HL-60 (cell line): ENCODE measurements around the gene GALNT12.

Experiments used
- POLR2AphosphoS5 ChIP-seq: IDR thresholded peaks from 2 replicates; pipeline ENCODE4 v1.6.1; 2012; ENCODE audit warnings: low read depth
- SPI1 ChIP-seq: IDR thresholded peaks from 2 replicates; pipeline ENCODE4 v1.6.1; 2012; ENCODE audit warnings: low read depth, mild to moderate bottlenecking, borderline replicate concordance
- TF ChIP-seq, protein P1 (sequence below): IDR thresholded peaks from one replicate; pipeline ENCODE4 v1.5.1; 2011; ENCODE audit warnings: low read length, control low read depth, inconsistent platforms; ENCODE audit not compliant: insufficient read depth

DNA sequence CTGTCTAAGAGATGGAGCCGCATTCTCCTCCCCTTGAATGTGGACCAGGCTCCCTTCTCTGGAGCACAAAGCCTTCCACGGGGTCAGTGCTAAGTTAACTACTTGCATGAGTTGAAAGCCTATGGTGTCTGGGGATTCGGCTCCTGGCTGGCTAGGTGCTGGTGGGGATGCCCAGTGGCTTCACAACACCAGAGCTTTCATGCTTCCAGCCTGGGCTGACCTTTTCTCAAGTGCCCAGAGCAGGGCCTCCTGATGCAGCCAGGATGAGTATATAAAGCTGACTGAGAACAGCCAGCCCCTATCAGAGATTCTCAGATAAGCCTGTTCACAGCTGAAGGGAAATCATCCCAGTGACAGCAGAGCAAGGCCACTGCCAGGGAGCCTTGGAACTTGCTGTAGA, 11.8 kb downstream of the GALNT12 start:
- TF ChIP-seq, protein P1, sequence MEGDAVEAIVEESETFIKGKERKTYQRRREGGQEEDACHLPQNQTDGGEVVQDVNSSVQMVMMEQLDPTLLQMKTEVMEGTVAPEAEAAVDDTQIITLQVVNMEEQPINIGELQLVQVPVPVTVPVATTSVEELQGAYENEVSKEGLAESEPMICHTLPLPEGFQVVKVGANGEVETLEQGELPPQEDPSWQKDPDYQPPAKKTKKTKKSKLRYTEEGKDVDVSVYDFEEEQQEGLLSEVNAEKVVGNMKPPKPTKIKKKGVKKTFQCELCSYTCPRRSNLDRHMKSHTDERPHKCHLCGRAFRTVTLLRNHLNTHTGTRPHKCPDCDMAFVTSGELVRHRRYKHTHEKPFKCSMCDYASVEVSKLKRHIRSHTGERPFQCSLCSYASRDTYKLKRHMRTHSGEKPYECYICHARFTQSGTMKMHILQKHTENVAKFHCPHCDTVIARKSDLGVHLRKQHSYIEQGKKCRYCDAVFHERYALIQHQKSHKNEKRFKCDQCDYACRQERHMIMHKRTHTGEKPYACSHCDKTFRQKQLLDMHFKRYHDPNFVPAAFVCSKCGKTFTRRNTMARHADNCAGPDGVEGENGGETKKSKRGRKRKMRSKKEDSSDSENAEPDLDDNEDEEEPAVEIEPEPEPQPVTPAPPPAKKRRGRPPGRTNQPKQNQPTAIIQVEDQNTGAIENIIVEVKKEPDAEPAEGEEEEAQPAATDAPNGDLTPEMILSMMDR, result no peak
- TF ChIP-seq POLR2AphosphoS5 (no peak), SPI1 (no peak)
